C4-2B (cell line): ENCODE data around the gene FBXO34.

Experiments used
- H3K27ac ChIP-seq: fragments of 450-650 bp; 2 replicates; pipeline ENCODE4 v1.5.1; 2017
- ZFX ChIP-seq: fragments of 450-650 bp; IDR thresholded peaks from 2 replicates; pipeline ENCODE4 v1.6.1; 2017
- TF ChIP-seq, protein P1 (sequence below): fragments of 450-650 bp; conservative IDR thresholded peaks from 2 replicates; pipeline ENCODE4 v1.5.1; 2017; ENCODE audit warnings: mild to moderate bottlenecking

The FBXO34 gene

DNA sequence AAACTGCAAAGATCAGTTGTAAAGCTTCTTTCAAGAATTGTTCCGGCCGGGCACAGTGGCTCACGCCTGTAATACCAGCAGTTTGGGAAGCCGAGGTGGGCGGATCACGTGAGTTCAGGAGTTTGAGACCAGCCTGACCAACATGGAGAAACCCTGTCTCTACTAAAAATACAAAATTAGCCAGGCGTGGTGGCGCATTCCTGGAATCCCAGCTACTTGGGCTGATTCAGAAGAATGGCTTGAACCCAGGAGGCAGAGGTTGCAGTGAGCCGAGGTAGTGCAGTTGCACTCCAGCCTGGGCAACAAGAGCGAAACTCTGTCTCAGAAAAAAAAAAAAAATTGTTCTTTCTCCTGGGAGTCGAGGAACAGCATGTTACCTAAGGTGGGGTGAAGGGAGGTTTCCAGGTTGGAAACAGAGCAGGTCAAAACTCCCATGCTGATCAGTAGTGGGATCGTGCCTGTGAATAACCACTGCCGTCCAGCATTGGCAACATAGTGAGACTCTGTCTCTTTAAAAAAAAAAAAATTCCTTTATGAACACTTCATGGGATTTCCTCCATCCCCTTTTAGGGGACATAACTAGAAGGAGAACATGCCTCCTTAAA is 13.9 kb downstream of the FBXO34 start:
- TF ChIP-seq ZFX = no peak
- TF ChIP-seq, protein P1, sequence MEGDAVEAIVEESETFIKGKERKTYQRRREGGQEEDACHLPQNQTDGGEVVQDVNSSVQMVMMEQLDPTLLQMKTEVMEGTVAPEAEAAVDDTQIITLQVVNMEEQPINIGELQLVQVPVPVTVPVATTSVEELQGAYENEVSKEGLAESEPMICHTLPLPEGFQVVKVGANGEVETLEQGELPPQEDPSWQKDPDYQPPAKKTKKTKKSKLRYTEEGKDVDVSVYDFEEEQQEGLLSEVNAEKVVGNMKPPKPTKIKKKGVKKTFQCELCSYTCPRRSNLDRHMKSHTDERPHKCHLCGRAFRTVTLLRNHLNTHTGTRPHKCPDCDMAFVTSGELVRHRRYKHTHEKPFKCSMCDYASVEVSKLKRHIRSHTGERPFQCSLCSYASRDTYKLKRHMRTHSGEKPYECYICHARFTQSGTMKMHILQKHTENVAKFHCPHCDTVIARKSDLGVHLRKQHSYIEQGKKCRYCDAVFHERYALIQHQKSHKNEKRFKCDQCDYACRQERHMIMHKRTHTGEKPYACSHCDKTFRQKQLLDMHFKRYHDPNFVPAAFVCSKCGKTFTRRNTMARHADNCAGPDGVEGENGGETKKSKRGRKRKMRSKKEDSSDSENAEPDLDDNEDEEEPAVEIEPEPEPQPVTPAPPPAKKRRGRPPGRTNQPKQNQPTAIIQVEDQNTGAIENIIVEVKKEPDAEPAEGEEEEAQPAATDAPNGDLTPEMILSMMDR = no peak
- H3K27ac ChIP-seq = no peak overlapping the region

DNA sequence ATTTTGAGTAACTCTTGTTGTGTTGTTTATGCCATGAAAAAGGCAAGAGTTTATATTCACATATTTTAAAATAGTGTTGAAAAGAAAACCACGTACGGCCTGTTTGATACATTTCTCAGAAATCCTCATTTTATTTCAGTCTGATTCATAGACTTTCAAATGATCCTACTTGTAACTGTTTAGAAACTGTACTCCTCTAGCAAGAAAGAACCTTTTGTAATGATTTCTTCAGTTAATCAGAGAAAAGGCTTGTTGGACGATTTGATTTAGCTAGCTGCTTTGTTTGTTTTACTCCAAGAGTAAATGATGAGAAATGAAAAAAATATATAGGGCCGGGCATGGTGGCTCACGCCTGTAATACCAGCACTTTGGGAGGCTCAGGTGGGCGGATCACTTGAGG is 17.2 kb downstream of the FBXO34 start:
- no peak for TF ChIP-seq ZFX
- TF ChIP-seq, protein P1 = no peak
- H3K27ac ChIP-seq = no peak overlapping the region

DNA sequence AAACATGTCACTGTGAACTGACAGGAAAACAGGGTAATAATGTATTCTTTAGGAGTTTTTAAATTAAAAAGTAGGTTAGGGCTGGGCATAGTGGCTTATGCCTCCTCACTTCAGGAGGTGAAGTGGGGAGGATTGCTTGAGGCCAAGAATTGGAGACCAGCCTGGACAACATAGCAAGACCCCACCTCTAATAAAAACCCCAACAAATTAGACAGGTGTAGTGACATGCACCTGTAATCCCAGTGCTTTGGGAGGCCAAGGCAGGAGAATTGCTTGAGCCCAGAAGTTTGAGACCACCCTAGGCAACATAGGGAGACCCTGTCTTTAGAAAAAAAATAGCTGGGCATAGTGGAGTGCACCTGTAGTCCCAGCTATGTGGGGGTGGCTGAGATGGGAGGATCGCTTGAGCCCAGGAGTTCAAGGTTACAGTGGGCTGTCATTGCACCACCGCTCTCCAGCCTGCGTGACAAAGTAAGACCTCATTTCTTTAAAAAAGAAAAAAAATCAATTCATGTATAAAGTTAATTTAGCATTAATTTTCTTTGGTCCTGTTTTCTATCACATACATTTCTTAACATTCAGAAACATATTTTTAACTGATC is 20.4 kb downstream of the FBXO34 start:
- TF ChIP-seq, protein P1 = no peak
- no peak for TF ChIP-seq ZFX
- no peak overlapping the region for H3K27ac ChIP-seq

DNA sequence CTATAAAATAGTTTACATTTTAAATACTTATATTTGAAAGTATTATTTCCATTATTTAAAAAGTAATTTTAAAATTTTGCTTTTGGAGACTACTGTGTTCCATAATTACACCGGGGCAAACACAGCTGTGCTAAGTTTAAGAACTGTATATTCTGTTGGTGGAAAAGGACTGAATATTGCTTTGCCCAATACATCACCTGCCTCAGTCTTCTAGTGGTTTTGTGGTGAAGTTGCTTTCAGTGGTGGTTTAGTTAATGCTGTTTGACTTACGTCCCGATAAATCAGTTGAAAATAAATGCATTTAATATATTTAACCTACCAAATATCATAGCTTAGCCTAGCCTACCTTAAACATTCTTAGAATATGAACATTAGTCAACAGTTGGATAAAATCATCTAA is 23.4 kb downstream of the FBXO34 start:
- TF ChIP-seq ZFX = no peak
- TF ChIP-seq, protein P1 = no peak
- no peak overlapping the region for H3K27ac ChIP-seq

DNA sequence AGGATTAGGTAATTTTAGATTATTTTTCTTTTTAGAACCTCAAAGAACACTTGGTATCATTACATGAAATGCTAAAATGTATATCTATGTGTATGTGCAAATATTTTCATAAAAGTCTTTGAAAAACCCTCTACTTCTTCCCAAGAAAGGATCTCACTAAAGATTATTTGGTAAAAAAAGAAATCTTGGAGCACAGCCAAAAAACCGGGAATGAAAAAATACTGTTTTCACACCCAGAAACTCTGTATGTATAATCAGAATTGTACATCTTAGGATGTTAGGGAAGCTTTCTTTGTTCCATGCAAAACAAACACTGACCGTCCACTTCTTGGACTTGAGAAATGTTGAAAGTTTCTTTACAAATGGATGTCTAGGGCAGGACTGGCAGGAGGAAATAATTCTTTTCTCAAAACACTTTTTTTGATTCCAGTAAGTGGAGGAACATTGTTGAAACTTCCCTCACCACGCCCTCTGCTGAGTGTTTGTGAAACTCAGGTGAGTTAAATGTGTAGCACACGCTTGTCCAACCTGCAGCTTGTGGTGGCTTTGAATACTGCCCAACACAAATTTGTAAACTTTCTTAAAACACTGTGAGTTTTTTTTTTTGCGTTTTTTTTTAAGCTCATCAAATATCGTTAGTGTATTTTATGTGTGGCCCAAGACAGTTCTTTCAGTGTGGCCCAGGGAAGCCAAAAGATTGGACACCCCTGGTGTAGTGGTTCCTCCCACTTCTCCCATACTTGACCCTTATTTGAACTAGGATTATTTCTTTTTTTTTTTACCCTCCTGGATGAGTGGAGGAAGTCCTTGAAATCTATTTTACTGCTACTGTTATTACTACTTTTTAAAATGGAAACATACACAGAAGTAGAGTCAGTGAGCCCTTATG is 26.6 kb downstream of the FBXO34 start:
- TF ChIP-seq, protein P1 = peak; percentile 67
- no peak for TF ChIP-seq ZFX
- no peak overlapping the region for H3K27ac ChIP-seq

DNA sequence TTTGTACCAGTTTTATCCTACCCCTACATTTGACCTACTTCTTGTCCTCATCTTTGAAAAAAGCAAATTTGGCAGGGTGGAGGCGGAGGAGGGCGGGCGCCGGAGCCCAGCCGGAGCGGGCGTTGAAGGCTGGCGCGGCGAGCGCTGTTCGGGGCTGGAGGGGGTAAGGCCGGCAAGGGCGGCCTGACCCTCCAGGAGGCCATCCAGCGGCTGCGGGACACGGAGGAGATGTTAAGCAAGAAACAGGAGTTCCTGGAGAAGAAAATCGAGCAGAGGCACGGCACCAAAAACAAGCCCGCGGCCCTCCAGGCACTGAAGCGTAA is 27.2 kb downstream of the FBXO34 start:
- no peak overlapping the region for H3K27ac ChIP-seq
- TF ChIP-seq ZFX = no peak
- TF ChIP-seq, protein P1 = no peak

DNA sequence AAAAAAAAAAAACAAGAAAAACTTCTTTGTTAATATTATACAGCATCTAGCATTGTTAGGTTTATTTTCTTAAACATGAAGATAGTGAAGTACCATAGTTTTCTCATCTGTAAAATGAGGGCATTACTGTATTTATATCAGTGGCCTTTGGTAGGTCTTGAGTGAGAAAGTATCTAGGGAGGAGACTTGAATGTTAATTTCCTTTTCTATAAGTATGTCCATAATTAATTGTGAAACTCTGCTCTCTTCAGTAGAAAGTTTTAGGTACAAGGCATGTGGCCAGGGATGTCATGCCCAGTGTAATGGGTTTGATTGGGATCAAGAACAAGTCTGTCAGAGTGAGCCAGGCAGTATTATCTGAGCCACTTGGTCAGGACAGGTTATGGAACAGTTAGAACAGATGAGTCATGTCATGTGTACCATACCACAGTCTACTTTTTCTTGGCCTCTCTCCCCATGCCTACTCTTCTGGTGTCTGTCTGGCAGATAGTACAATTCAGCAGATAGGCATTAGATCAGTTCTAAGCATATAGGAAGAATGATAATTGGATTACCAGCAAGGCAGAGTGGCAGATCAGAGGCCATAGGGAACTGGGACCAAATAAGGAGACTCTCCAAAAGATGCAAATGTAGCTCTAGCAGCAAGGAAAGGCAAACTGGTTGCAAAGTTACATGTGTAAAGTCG is 30.4 kb downstream of the FBXO34 start:
- no peak overlapping the region for H3K27ac ChIP-seq
- TF ChIP-seq, protein P1 = no peak
- no peak for TF ChIP-seq ZFX
